Spleen (tissue), 11 donors: Measurements from ENCODE around the gene SORCS2. TPM values are rescaled to one million over a fixed set of nuclear protein-coding genes. Genes with fewer than 3 reads are reported as not detected.

ENCODE experiments used
- DNase-seq: peaks from one replicate; pipeline ENCODE4 v3.0.0-alpha.2; 2020
- H3K27ac ChIP-seq, 8 donors: fragments of 200-600 bp; sonication (generic) in 7 of 8; 1 replicate in 4 of 8; 2 replicates in 4 of 8; pipeline versions ENCODE4 v1.5.0 to v1.8.0; 2016 to 2021; ENCODE audit warnings: inconsistent platforms in 4 of 8, mild to moderate bottlenecking in 4 of 8, moderate library complexity in 1 of 8
- H3K27me3 ChIP-seq, 7 donors: fragments of 200-600 bp; sonication (generic) in 6 of 7; replicated peaks in 1 of 7; 1 replicate in 4 of 7; 2 replicates in 3 of 7; pipeline versions ENCODE4 v1.5.0 to v1.8.0; 2016 to 2021; ENCODE audit warnings: inconsistent platforms in 3 of 7, mild to moderate bottlenecking in 1 of 7
- H3K36me3 ChIP-seq, 6 donors: fragments of 200-600 bp; sonication (generic) in 5 of 6; 1 replicate in 4 of 6; 2 replicates in 2 of 6; pipeline versions ENCODE4 v1.5.0 to v1.8.0; 2016 to 2021; ENCODE audit warnings: inconsistent platforms in 2 of 6
- H3K4me1 ChIP-seq, 6 donors: fragments of 200-600 bp; sonication (generic) in 5 of 6; 1 replicate in 3 of 6; 2 replicates in 3 of 6; pipeline versions ENCODE4 v1.5.0 to v1.8.0; 2016 to 2021; ENCODE audit warnings: inconsistent platforms in 3 of 6
- H3K4me3 ChIP-seq, 8 donors: fragments of 200-600 bp; sonication (generic) in 7 of 8; 1 replicate in 4 of 8; 2 replicates in 4 of 8; pipeline versions ENCODE4 v1.5.0 to v1.8.0; 2016 to 2021; ENCODE audit warnings: inconsistent platforms in 4 of 8, mild to moderate bottlenecking in 4 of 8, moderate library complexity in 2 of 8
- H3K9me3 ChIP-seq, 8 donors: fragments of 200-600 bp; sonication (generic) in 7 of 8; 1 replicate in 4 of 8; 2 replicates in 4 of 8; pipeline versions ENCODE4 v1.5.0 to v1.8.0; 2016 to 2021; ENCODE audit warnings: inconsistent platforms in 4 of 8
- CTCF ChIP-seq, 11 experiments: fragments of 200-600 bp in 7 of 11; fragments of 450-650 bp in 4 of 11; sonication (generic) in 4 of 11; IDR thresholded peaks in 8 of 11; conservative IDR thresholded peaks in 3 of 11; 1 replicate in 7 of 11; 2 replicates in 4 of 11; pipeline versions ENCODE4 v1.4.0 to v1.8.0; 2016 to 2021; ENCODE audit warnings: antibody characterized with exemption in 11 of 11, inconsistent platforms in 4 of 11, mild to moderate bottlenecking in 1 of 11
- POLR2A ChIP-seq, 3 donors: fragments of 450-650 bp; IDR thresholded peaks; one replicate each; pipeline ENCODE4 v1.5.1; 2017; ENCODE audit warnings: antibody characterized with exemption in 3 of 3, mild to moderate bottlenecking in 1 of 3
- POLR2AphosphoS5 ChIP-seq, 3 donors: sonication (generic); formaldehyde crosslinking; IDR thresholded peaks; one replicate each; pipeline ENCODE4 v1.5.1; 2017; ENCODE audit warnings: antibody characterized with exemption in 3 of 3
- WGBS, 5 donors: extraction: QIAGEN DNeasy Blood & Tissue Kit in 3 of 5; methylation state at CpG; one replicate each; pipeline versions ENCODE4 v1.1.5 to v1.1.7; 2013 to 2018; 5-methylcytosine and 5-hydroxymethylcytosine counted together
- intact Hi-C: fragments of 100-400 bp; cut with DNase I; formaldehyde crosslinking; loops from one replicate; pipeline ENCODE4 v1.15.0; 2023; ENCODE audit warnings: low total_unique reads
- polyA plus RNA-seq, 3 donors: library from polyadenylated mRNA; stranded (reverse); fragments of 200-250 nt; gene quantifications; one replicate each; pipeline ENCODE4 v1.2.1, GENCODE V29; 2013
- total RNA-seq, 7 donors: library from RNA; depleted of rRNA in 3 of 7; stranded (reverse); fragments of >200 nt in 3 of 7; fragmentation: NEBNext Ultra II Directional in 4 of 7; extraction: Animal tissue kit (Norgen Biotek cat#: 25700) in 4 of 7; gene quantifications; one replicate each; pipeline versions ENCODE4 v1.1.0 to v1.2.1, GENCODE V29; 2016 to 2021
- donor health status: healthy with polysubstance abuse.
- donor health status: DM: no; HTN: no; CAD: no; lungs with moderate emphysema.
- donor health status: DM: no; HTN: no; CAD: no.
- donor health status: Bipolar disorder and iron deficiency.
- donor health status: healthy.
- donor health status: DM: no; HTN: no; CAD: no.
- donor health status: DM: yes; HTN: yes; CAD: no.

Gene SORCS2
- total and polyA plus RNA-seq, 10 donors: 0.33 to 1.6 (median 0.60) TPM

DNA sequence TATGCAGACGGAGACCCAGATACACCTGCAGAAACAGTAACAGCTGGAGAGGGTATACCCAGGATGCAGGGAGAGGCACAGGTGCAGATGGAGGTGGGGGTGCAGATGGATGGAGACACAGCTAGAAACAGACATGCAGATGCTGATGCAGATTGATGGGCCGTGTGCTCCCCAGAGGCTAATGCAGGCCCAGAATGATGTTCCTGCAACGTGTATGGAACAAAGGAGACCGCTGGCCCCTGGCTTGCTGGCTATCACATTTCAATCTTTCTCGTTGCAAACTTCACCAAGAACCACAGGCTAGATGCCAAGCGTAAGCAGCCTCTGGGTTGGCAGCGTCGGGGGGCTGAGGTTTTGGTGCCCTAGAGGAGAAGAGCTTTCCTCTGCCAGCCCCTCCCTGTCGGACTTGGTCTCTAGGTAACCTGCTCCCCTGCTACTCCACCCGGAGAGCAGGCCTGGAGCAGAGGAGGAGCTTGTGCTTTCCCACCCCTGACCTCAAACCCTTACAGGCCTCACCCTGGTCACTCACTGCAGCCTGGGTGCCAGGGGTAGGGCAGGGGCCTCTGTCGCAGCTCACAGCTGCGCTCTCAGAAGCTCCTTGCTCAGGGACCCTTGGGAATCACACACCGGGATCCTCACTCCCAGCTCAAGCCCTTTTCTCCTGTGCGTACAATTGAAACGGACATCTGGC lies 311.4 kb downstream of the SORCS2 start:
- H3K27ac ChIP-seq: no peak overlapping the region
- no peaks in the 10 kb centered on the region for H3K36me3 ChIP-seq
- no peak for DNase-seq
- H3K27me3 ChIP-seq: peaks cover 0 to 49% (median 1%) of the 10 kb centered on the region in 7 donors
- WGBS, 5 donors: 69 to 81% (median 76%) methylated on average over 13 to 15 of the region's 15 CpGs
- intact Hi-C loops: no loop called here
- TF ChIP-seq POLR2A (IDR thresholded peaks at IDR 0.05) (no peak), POLR2AphosphoS5 (IDR thresholded peaks at IDR 0.05) (no peak), CTCF (IDR thresholded peaks at IDR 0.05 in 8 of 11, conservative IDR thresholded peaks at IDR 0.05 in 3 of 11) (no peak)
- H3K4me3 ChIP-seq: no peak overlapping the region
- no peaks in the 10 kb centered on the region for H3K4me1 ChIP-seq
- no peaks in the 10 kb centered on the region for H3K9me3 ChIP-seq

DNA sequence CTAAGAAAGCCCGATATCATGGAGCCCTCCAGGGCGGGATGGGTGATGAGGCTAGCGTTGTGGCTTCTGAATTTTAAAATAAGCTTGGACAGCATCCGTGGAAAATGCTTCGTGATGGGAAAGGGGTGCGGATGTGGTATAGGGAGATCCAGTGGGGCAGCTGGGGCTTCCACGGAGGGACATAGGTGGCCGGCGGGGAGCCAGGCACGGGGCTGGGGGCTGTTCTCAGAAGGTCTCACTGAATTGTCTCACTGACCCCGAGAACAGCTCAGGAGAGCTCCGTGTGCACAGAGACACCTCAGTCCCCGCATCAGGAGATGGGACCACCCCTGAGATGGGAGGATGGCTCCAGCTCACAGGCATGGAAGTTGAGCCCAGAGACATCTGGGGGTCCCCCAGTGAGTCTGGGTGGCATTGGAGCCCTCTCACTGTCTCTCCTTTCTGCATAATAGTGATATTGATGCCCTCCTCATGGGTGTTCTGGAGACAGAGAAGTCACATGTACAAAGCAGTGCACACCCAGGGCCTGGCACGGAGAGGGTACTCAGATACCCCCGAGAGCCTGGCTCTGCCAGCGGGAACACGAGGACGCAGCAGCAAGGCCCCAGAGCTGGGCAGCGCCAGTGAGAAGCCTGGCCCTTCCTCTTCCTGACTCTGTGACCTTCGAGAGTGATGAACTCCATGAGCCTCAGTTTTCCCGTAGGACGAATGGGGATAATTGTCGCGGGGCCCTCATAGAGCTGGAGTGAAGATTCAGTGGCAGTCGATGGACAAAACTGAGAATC lies 313.0 kb downstream of the SORCS2 start:
- no peak overlapping the region for H3K4me3 ChIP-seq
- H3K9me3 ChIP-seq: no peaks in the 10 kb centered on the region
- H3K36me3 ChIP-seq: no peaks in the 10 kb centered on the region
- intact Hi-C loops: no loop called here
- no peak overlapping the region for H3K27ac ChIP-seq
- DNase-seq: no peak
- no peaks in the 10 kb centered on the region for H3K4me1 ChIP-seq
- H3K27me3 ChIP-seq: peaks cover 0 to 59% (median 3%) of the 10 kb centered on the region in 7 donors
- TF ChIP-seq POLR2AphosphoS5 (IDR thresholded peaks at IDR 0.05) (no peak), POLR2A (IDR thresholded peaks at IDR 0.05) (no peak), CTCF (IDR thresholded peaks at IDR 0.05 in 8 of 11, conservative IDR thresholded peaks at IDR 0.05 in 3 of 11) (no peak)
- WGBS, 5 donors: 85 to 91% (median 89%) methylated on average over 20 to 25 of the region's 25 CpGs

GRCh38 chr4:7506119-7506518 lies 313.8 kb downstream of the SORCS2 start:
- Histone ChIP-seq H3K4me1 (no peaks in the 10 kb centered on the region), H3K9me3 (no peaks in the 10 kb centered on the region), H3K4me3 (no peak overlapping the region), H3K36me3 (no peaks in the 10 kb centered on the region), H3K27ac (no peak overlapping the region), H3K27me3 (peaks cover 0 to 58% (median 0%) of the 10 kb centered on the region in 7 donors)
- WGBS, 5 donors: 89 to 93% (median 90%) methylated on average over 9 of the region's 9 CpGs
- intact Hi-C loops: no loop called here
- TF ChIP-seq POLR2A (IDR thresholded peaks at IDR 0.05) (no peak), CTCF (IDR thresholded peaks at IDR 0.05 in 8 of 11, conservative IDR thresholded peaks at IDR 0.05 in 3 of 11) (no peak), POLR2AphosphoS5 (IDR thresholded peaks at IDR 0.05) (no peak)
- no peak for DNase-seq

GRCh38 chr4:7506572-7506971 lies 314.2 kb downstream of the SORCS2 start:
- no peaks in the 10 kb centered on the region for H3K4me1 ChIP-seq
- no peaks in the 10 kb centered on the region for H3K36me3 ChIP-seq
- H3K27ac ChIP-seq: no peak overlapping the region
- TF ChIP-seq CTCF (IDR thresholded peaks at IDR 0.05 in 8 of 11, conservative IDR thresholded peaks at IDR 0.05 in 3 of 11): no peak
- no peak overlapping the region for H3K4me3 ChIP-seq
- H3K9me3 ChIP-seq: no peaks in the 10 kb centered on the region
- 77 to 90% (median 84%) methylated on average over 3 of the region's 3 CpGs for whole genome bisulfite sequencing, 5 donors
- peaks cover 0 to 54% (median 0%) of the 10 kb centered on the region in 7 donors for H3K27me3 ChIP-seq
- intact Hi-C loops: no loop called here
- DNase-seq: no peak
